ENCODE data around the gene IER5.

The IER5 gene

DNA sequence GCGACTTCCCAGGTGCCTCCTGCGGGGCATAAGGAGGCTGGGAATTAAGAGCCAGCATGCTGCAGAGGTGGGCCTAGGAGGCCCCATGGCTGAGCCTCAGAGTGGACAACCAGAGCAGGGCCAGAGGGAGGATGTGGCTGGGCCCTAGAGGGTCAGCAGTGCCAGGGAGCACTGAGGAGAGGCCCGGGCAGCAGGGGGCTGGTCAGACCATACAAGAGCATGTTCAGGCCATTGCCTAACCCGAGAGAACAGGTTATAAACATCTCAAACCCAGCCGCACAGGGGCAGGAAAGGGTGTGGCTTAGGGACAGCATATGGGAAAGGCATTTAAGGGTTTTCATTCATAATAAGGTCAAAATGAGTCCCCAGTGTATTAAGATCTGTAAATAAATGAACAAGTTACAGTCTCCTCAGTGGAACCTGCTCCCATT, 51.1 kb downstream of the IER5 start:
- no peaks in the 10 kb centered on the region for H3K27me3 ChIP-seq (ENCODE audit: insufficient read depth, poor library complexity, severe bottlenecking)
- DNase-seq (ENCODE audit: low read depth in 1 of 2, low spot score in 1 of 2) = no peak
- no peak overlapping the region for H3K27ac ChIP-seq (replicated peaks)
- H3K4me3 ChIP-seq (replicated peaks; ENCODE audit: insufficient read depth, low read length) = no peak overlapping the region
- no peak for TF ChIP-seq GABPA (IDR thresholded peaks at IDR 0.05; ENCODE audit: low read depth)

DNA sequence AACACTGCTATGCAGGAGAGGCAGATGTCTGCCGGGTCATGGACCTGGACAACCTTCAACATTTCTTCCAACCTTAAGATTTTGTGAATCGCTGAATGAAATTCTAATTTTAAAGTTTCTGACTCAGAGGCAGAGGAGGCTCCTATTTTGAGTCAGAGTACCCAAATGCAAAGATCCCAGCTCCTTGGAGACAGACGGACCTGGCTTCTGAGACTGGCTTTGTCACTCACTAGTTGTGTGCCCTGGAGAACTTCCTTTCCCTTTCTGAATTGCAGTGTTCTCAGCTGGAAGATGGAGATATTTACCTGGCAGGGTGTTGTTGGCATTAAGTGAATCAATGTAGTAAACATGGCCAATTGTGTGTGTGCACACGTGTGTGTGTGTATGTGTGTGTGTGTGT, 51.9 kb downstream of the IER5 start:
- H3K27me3 ChIP-seq (ENCODE audit: insufficient read depth, poor library complexity, severe bottlenecking) = no peaks in the 10 kb centered on the region
- no peak overlapping the region for H3K4me3 ChIP-seq (replicated peaks; ENCODE audit: insufficient read depth, low read length)
- no peak for DNase-seq (ENCODE audit: low read depth in 1 of 2, low spot score in 1 of 2)
- TF ChIP-seq GABPA (IDR thresholded peaks at IDR 0.05; ENCODE audit: low read depth) = no peak
- TF ChIP-seq, protein P1, sequence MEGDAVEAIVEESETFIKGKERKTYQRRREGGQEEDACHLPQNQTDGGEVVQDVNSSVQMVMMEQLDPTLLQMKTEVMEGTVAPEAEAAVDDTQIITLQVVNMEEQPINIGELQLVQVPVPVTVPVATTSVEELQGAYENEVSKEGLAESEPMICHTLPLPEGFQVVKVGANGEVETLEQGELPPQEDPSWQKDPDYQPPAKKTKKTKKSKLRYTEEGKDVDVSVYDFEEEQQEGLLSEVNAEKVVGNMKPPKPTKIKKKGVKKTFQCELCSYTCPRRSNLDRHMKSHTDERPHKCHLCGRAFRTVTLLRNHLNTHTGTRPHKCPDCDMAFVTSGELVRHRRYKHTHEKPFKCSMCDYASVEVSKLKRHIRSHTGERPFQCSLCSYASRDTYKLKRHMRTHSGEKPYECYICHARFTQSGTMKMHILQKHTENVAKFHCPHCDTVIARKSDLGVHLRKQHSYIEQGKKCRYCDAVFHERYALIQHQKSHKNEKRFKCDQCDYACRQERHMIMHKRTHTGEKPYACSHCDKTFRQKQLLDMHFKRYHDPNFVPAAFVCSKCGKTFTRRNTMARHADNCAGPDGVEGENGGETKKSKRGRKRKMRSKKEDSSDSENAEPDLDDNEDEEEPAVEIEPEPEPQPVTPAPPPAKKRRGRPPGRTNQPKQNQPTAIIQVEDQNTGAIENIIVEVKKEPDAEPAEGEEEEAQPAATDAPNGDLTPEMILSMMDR (IDR thresholded peaks at IDR 0.05; ENCODE audit: insufficient read depth, low read length) = no peak
- TF ChIP-seq POLR2AphosphoS5 (IDR thresholded peaks at IDR 0.05; ENCODE audit: low read depth) = no peak
- no peak for TF ChIP-seq SPI1 (IDR thresholded peaks at IDR 0.05; ENCODE audit: borderline replicate concordance, low read depth)
- H3K27ac ChIP-seq (replicated peaks) = no peak overlapping the region

DNA sequence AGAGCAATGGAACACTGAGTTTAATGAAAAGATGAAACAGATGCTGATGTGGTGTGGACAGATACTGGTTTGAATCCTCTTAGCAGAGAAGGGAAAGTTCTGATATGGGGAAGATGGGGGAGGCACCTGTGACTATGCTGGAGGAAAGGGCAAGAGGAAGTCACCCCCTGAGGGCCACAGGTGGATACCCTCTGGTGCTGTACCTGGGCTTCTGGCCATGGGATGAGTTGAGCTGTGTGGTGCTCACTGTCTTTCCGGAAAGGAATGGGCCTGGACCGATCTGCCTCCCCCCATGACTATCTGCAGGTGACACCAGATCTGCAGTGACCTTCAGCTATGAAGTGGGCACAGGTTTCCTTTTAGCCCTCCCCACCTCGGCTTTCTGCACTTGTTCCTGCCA, 52.4 kb downstream of the IER5 start:
- no peak for TF ChIP-seq GABPA (IDR thresholded peaks at IDR 0.05; ENCODE audit: low read depth)
- no peak for TF ChIP-seq POLR2AphosphoS5 (IDR thresholded peaks at IDR 0.05; ENCODE audit: low read depth)
- TF ChIP-seq, protein P2, sequence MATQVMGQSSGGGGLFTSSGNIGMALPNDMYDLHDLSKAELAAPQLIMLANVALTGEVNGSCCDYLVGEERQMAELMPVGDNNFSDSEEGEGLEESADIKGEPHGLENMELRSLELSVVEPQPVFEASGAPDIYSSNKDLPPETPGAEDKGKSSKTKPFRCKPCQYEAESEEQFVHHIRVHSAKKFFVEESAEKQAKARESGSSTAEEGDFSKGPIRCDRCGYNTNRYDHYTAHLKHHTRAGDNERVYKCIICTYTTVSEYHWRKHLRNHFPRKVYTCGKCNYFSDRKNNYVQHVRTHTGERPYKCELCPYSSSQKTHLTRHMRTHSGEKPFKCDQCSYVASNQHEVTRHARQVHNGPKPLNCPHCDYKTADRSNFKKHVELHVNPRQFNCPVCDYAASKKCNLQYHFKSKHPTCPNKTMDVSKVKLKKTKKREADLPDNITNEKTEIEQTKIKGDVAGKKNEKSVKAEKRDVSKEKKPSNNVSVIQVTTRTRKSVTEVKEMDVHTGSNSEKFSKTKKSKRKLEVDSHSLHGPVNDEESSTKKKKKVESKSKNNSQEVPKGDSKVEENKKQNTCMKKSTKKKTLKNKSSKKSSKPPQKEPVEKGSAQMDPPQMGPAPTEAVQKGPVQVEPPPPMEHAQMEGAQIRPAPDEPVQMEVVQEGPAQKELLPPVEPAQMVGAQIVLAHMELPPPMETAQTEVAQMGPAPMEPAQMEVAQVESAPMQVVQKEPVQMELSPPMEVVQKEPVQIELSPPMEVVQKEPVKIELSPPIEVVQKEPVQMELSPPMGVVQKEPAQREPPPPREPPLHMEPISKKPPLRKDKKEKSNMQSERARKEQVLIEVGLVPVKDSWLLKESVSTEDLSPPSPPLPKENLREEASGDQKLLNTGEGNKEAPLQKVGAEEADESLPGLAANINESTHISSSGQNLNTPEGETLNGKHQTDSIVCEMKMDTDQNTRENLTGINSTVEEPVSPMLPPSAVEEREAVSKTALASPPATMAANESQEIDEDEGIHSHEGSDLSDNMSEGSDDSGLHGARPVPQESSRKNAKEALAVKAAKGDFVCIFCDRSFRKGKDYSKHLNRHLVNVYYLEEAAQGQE (IDR thresholded peaks at IDR 0.05; ENCODE audit: insufficient replicate concordance, low read depth) = no peak
- TF ChIP-seq SPI1 (IDR thresholded peaks at IDR 0.05; ENCODE audit: borderline replicate concordance, low read depth) = no peak
- TF ChIP-seq, protein P1 (IDR thresholded peaks at IDR 0.05; ENCODE audit: insufficient read depth, low read length) = no peak
- DNase-seq (ENCODE audit: low read depth in 1 of 2, low spot score in 1 of 2) = no peak
- H3K27ac ChIP-seq (replicated peaks) = no peak overlapping the region
- no peak overlapping the region for H3K4me3 ChIP-seq (replicated peaks; ENCODE audit: insufficient read depth, low read length)
- no peaks in the 10 kb centered on the region for H3K27me3 ChIP-seq (ENCODE audit: insufficient read depth, poor library complexity, severe bottlenecking)

DNA sequence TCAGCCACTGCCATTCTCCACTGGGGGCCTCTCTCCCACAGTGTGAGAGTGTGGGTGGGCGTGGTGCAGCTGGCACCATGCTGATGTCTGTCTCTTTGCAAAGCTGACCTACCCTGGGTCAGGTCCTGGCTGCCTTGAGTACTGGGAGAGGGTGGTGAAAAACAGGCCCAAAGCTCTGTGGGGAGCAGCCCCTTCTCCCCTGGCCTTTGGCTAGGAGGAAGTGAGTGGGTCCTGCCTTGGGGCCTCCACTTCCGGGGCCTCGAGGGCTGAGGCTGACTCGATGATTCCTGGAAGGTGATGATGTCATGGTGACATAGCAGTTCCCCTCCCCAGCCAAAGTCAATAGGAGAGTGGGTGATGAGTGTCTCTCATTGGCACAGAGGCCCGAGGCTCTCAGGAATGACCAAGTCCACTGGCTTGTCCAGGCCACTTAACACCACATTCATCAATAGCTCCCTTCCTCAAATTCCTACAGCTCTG, 53.0 kb downstream of the IER5 start:
- Histone ChIP-seq H3K4me3 (replicated peaks; ENCODE audit: insufficient read depth, low read length) (no peak overlapping the region), H3K27me3 (ENCODE audit: insufficient read depth, poor library complexity, severe bottlenecking) (no peaks in the 10 kb centered on the region), H3K27ac (replicated peaks) (no peak overlapping the region)
- DNase-seq (ENCODE audit: low read depth in 1 of 2, low spot score in 1 of 2) = no peak
- TF ChIP-seq, protein P2 (IDR thresholded peaks at IDR 0.05; ENCODE audit: insufficient replicate concordance, low read depth) = no peak
- TF ChIP-seq GABPA (IDR thresholded peaks at IDR 0.05; ENCODE audit: low read depth) = no peak
- no peak for TF ChIP-seq POLR2AphosphoS5 (IDR thresholded peaks at IDR 0.05; ENCODE audit: low read depth)
- TF ChIP-seq, protein P1 (IDR thresholded peaks at IDR 0.05; ENCODE audit: insufficient read depth, low read length) = no peak
- no peak for TF ChIP-seq SPI1 (IDR thresholded peaks at IDR 0.05; ENCODE audit: borderline replicate concordance, low read depth)

Measured in HL-60 (cell line).